HG03159 (cell line): ENCODE results near the gene COL16A1.

Experiments
- ATAC-seq: cut with Tn5 transposase; IDR thresholded peaks from one replicate; pipeline ENCODE4 v1.9.1; 2021; ENCODE audit warnings: mild to moderate bottlenecking, moderate library complexity; ENCODE audit not compliant: unreplicated experiment

The COL16A1 gene

DNA sequence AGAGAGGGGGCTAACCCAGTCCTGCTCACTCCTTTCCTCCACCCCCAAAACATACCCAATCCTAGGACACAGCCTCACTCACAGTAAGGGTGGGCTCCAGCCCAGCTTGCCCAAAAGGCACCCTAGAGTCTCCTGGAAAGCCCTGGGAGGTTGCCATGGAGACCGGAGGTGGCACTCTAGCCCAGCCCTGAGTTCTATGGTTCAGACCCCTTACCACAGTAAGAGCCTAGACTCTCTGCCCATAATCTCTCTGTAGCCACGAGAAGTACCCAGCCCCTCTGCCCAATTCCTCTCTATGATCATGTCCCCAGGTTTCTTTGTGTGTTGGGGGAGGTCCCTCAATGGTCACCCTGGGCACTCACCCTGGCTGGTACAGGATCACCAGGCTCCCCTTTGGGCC lies 14.4 kb downstream of the COL16A1 start:
- no peak for ATAC-seq

DNA sequence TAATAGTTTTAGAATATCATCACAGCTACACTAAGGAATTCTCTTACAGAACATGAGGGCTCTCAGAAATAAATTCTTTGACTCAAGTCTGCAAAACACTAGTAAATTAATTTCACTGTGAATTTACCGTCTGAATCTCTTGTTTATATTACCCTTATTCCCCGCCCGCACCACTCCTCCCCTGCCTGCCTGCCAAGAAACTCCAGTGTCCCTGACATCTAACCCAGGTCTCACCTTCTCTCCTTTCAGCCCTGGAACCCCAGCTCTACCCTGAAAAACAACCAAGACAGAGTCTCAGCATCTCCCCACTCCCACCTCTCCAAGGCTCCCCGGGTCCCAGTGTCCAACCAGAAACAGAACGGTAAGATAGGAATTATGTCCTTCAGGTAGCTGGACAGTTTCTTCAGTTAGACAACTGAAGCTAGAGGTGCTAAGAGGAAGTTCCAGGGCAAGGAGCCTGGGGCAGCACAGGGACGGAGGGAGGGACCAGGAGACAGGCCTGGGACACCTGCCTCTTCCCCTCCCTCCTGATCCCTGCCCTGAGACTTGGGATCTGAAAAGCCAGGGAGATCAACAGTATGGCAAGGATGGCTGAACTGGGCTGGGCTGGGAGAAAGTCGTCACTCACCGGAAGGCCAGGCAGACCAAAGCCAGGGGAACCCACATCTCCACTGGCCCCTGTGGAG lies 15.4 kb downstream of the COL16A1 start:
- no peak for ATAC-seq

DNA sequence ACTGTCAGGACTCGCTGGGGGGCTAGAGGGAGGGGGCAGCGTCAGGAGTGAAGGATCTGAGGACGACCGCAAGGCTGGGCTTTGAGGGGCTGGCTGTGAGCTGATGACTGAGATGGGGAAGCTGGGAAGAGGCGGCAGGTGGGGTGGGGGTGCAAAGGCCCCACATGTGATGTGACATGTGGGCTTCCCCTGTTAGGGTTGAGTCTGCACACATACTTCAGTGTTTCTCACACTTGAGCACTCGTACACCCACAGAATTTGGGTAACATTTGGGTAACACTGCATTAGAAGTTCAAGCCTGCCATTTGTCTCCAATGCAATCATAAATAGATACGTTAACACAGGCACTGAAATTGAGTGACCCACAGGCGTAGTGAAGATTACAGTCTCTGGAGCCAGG lies 16.2 kb downstream of the COL16A1 start:
- no peak for ATAC-seq

DNA sequence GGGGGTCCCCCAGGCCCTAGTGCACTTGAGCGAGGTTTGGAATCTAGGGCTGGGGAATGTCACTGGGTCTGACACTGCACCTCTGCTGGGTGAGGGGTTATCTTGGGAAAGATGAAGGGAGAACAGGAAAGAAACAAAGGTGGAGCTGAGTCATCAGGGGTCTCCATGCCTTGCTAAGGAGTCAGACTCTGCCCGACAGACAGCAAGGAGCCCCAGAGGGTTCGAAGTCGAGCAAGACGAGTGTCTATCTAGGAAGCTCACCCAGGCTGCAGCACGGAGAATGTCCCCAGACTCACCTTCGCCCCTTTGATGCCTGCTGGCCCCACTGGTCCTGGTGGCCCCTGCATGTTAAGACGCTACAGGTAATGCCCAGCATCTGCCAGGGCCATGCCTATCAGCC lies 18.0 kb downstream of the COL16A1 start:
- ATAC-seq, result no peak

DNA sequence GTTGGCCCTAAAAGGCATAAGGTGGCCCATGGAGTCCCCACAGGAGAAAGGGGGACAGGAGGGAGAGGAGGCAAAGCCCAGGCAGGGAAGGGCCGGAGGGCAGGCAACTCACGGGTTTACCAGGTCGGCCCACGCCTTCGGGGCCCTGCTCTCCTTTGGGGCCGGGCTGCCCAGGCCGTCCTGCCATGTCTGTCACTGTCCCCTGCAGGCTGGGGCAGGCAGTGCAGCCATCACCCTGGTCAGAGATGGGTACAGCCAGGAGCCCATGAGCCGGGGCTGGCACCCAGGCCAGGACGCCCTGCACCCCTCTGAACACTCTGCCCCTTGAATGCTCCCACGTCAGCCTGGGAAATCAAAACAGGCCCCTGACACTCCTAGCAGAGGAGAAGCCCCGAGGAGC lies 19.8 kb downstream of the COL16A1 start:
- no peak for ATAC-seq

DNA sequence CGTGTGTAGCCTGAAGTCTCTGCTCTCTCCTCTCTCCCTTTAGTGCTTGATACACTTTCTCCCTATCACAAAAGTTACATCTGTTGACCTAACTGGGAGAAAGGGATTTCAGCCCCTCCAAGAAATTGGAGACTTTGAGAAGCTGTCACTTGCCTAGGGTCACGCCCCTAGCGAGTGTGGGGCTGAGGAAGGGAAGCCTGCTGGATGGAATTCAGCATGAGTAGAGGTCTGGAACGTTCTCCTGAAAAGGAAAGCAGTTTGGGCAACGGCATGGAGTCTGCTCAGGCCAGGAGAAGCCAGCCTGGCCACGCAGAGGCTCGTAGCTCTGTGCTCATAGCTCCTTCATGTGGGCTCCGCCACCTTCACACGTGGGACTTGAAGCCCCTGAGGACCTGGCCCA lies 22.4 kb downstream of the COL16A1 start:
- no peak for ATAC-seq

DNA sequence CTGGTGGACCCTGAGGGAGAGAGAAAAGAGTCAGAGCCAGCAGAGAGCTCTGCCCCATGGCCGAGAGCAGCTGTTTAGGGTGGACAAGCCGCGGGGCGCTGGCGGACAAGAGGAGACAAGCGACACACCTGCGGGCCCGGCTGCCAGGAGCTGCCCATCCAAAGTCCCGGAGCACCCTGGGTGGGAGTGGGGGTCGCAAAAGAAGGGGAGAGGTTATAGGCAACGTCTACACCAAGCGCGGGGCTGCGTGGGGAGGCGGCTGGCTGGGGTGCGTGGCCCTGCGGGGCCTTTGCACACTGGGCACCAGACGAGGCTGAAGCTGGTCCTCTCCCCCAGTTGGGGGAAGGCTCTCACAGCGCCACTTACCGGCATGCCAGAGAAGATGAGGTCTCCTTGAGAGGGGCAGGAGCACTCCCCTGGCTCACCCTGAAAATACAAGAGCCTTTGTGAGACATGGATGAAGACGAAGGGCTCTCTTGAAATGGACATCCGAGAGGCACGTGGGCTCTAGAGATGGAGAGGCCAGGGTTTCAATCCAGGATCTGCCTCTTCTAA lies 24.1 kb downstream of the COL16A1 start:
- ATAC-seq, result no peak

DNA sequence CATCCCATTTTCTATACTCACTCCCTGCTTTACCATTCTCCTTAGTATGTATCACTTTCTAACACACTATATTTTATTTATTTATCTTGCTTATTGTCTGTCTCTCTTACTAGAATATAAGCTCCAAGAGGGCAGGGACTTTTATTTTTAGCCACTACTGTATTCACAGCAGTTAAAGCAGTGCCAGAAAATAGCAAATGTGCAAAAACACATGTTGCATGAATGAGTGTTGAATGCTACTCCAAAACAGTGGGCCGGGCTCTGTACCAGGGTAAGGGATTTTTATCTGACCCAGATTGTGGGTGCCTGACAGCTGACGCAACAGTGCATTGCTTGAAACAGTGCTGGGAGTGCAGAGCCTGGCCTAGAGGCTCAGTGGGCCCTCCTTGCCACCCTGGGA lies 24.7 kb downstream of the COL16A1 start:
- no peak for ATAC-seq

DNA sequence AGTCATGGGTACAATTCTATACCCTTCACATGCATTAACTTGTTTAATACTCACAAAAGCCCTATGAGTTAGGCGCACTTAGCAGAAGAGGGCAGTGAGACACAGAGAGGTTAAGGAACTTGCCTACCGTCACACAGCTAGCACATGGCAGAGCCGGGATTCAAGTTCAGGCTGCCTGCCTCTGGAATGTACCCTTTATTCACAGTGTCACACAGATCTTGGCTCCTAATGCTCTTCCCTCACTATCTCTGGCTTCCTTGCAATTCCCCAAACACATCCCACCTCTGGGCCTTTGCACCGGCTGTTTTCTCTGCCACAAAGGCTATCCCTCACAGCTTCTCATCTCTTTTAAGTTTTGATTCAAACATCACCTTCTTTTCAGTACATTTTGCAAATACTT lies 25.1 kb downstream of the COL16A1 start:
- ATAC-seq, result no peak

DNA sequence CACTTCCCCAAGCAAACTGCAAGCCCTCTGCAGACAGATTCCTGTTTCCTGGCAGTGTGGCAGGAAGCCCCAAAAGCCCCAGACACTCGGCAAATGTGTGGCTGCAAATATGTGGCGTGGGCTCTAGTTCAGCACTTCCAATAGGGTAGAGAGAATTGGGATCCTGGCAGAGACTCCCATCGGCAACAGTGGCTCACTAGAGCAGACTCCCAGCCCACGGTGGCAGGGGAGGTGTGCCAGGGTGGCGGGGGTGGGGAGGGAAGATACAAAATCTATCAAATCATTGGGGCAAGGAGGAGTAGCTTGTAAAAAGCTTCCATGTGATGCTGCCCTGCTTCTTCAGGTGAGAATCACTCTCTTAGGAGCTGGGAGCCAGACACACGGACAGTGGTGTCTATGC lies 25.9 kb downstream of the COL16A1 start:
- ATAC-seq, result no peak

DNA sequence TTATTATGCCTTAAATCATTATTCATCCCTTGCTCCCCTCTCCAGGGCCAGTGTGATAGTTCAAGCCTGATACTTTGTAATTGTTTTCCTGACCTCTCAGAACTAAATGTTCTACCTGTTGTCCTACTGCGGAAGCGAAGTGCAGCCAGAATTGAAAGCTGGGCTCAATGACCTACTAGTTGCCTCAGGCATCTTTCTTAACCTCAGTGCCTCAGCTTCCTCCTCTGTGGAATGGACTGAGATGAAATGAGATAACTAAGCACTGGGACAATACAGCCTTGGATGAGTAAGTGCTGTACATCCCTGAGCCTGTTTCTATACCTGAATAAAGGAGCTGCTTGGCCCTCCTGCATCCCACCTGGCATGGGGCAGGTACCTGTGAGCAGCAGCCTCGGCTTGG lies 26.4 kb downstream of the COL16A1 start:
- no peak for ATAC-seq

DNA sequence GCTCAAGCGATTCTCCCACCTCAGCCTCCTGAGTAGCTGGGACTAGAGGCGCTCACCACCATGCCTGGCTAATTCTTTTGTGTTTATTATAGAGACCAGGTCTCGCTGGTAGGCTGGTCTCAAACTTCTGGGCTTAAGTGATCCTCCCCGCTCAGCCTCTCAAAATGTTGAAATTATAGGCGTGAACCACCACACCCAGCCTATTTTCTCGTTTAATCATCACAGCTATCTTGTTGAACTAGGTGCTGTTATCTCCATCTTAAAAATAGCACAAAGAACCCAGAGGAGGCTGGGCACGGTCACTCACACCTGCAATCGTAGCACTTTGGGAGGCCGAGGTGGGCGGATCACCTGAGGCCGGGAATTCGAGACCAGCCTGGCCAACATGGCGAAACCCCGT lies 28.1 kb downstream of the COL16A1 start:
- no peak for ATAC-seq

DNA sequence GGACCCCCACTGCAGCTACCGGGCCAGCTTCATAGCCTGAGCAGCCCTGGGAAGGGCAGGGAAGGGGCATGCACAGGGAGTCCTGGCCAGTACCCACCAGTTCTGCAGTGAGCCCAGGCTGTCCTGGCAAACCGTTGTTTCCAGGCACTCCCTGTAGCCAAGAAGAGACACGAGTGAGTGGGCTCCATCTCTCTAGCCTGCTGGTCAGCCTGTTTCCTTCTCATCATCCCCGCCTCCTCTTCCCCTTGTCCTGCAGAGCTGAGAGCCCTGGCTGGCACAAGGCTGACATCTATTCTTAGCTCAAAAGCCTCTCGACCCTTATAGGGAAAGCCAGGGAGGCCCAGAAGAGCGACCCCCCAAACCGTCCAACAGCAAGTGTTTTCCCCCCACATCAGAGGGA lies 28.7 kb downstream of the COL16A1 start:
- no peak for ATAC-seq

DNA sequence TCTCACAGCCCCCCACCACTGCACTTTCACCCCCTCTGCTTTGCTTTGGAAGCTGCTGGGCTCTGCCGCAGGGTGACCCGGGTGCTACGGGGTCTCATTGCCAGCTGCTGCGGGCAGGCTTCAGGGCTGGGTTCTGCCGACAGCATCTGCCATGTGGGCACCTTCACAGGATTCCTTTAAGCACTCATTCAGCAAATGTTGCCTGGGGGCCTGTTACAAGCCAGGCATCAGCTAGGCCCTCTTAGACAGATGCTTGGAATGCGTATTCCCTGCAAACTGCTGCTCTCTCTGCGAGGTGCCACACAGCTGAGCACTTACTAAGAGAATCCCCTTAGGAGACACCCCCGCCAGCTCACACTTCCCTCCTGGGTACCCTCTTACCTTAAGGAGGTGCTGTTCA lies 29.2 kb downstream of the COL16A1 start:
- ATAC-seq, result no peak

DNA sequence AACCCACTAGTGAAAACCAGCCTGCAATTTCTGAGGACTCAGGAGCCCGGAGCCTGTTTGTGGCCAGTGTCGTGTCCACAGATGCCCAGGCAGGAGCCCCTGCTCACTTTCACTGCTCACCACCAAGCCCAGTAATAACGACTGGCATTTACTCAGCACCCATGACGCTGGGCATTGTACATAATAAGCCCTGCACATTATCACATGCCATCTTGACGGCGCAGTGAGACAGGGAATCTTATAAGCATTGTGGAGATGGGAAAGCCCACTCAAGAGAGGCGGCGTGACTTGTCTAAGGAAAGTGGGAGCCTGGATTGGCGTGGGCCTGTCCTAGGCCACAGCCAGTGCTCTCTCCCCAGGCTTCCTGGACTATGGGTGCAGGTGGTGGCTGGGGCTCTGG lies 30.4 kb downstream of the COL16A1 start:
- ATAC-seq, result no peak

DNA sequence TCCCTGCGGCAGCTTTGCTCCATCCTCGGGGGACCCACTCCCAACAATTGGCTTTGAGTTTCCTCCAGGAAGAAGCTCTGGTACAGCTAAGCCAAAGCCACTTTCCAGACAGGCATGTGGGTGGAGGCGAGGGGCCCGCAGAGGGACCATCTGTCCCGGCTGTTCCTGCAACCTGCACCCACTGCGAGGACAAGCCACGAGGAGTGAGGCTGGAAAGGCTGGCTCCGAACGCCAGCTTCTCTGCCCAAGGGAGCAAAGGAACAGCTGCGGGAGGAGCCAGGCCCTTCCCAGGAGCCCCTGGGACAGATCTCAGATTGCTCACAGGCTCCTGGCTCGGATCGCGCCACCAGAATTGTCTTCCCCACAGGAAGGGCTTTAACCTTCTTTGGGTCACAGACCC lies 30.8 kb downstream of the COL16A1 start:
- no peak for ATAC-seq

DNA sequence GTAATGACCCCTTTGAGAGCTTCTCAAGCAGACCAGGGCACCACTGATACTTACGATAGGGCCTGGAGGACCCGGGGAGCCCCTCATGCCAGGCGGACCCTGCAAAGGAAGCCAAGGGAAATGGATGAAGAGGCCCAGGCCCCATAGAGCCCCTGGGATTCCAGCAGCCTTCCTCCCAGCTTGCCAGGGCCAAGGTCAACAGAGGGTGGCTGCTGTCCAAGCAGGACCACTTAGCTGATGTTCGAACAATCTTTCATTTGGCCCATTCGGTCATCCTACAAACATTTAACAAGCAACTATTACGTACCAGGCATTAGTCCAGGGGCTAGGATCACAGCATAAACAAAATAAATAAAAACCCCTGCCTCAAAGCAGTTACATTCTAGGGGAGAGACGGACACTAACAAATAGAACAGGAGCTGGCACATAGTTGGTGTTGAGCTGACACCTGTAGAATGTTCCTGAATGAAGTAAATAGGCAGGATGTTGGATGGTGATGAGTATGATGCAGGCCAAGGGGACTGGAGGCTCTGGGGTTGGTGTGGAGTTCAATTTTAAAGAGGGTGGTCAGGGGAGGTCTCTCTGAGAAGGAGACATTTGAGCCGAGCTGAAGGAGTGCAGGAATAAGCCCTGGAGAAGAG lies 32.1 kb downstream of the COL16A1 start:
- no peak for ATAC-seq

DNA sequence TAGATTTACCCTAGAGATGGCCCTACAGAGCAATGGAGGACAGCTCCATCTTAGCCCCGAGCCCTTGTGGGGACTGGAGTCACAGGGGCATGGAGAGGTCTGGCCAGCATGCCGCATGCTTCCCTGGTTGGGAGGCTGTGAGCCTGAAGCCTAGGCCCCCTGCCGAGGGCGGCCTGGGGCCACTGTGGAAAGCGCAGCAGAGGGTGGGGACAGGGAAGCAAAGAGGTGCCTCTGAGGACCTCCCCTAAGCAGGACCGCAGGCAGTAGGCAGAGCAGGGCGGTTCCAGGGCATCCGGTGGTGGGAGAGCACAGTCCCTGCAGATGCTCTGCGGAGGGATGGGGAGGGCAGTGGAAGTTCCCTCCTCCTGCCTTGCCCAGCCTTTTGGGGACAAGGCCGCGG lies 32.7 kb downstream of the COL16A1 start:
- ATAC-seq, result no peak

DNA sequence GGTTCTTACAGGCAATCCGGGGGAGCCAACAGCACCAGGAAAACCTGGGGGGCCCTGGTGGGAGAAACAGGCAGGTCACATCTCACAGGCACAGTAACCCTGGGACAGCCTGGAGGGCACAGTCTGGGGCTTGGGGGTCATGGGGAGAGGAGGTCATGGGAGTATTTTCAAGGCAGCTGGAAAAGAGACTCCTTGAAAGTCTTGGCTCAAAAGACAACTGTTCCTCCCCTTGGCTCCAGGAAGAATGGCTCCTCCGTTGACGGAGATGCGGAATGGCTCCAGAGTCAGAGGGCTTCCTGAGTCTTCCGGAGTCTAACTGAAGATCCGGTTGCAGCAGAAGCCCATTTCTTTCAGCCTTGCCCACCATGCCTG lies 33.2 kb downstream of the COL16A1 start:
- ATAC-seq, result no peak

DNA sequence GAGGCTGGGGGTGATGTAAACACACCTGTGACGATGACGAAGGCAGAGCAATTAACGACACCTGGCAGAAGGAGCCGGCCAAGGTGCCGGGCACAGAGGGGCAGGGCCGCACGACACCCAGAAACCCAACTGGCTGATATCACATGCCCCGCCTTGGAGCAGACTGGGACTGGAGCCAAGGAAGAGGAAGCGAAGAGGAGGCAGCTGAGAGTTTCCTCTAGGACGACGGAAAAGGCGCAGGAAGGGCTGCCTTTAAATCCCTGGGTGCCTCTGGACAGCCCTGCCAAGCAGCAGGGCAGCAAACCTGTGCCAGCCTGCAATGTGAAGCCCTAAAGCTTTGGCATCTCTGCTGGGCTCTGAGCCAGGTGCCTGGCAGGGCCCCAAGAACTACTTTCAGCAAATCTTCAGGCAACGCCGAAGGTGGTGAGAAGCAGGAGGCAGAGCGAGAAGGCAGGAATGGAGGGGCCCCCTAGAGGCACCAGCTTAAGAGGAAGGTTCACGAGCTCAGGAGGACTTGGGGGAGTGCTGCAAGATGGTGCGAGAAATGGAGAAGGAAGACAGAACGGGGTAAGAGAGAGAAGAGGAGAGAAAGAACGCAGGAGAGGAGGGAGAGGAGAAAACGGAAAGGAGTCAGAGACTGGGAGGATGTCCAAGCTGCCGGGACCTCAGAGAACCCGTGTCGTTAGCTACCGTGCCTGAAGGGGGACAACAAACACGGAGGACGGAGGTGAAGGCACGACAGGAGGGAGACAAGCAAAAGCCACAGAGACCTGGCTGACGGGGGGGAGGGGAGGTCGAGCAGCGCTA lies 33.8 kb downstream of the COL16A1 start:
- ATAC-seq, result no peak

DNA sequence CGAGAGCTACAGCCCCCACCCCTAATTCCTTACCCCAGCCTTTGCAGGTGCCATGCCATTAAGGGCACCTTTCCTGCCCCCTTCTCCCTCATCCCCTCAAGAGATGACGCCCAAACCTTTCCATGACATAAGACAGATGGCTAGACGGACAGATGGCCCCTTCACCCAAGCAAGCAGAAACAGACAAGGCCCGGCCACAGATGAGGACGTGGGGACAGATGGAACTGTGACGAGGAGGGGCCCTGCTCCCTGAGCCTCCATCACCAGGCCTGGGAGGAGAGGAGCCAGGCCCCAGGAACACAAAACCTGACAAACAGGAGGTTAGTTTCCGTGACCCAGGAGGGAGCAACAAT lies 34.4 kb downstream of the COL16A1 start:
- no peak for ATAC-seq

DNA sequence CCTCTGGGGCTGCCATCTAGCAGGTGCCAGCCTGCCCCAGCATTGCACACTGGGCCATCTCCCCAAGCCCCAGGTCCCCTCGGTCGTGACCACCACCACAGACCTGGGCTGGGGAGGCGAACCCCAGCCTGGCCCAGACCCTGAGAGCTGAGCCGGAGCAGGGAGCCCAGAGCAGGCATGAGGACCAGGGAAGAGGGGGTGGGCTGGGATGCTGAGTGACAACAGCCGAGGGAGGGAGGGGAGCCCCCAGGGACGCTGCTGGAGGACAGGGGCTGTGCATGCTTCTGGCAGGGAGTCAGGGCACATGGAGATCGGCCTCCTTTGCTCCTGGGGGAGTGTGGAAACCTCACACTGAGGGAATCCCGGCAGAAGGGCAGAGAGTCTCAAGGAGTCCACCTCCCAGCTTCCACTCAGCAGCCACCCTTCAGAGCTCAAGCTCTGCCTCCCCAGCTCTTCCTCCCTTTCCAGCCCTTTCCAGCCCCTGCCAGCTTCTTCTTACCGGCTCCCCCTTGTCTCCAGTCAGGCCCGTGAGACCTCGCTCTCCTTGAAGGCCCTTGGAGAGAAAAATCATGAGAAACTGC lies 35.4 kb downstream of the COL16A1 start:
- no peak for ATAC-seq
